HG03342 (cell line): ENCODE data around the gene PIAS4.

Experiments
- ATAC-seq: cut with Tn5 transposase; IDR thresholded peaks from one replicate; pipeline ENCODE4 v1.9.1; 2021; ENCODE audit warnings: mild to moderate bottlenecking, moderate library complexity; ENCODE audit not compliant: unreplicated experiment

PIAS4 gene

GRCh38 chr19:4042064-4042730 lies 34.7 kb downstream of the PIAS4 start:
- no peak for ATAC-seq

DNA sequence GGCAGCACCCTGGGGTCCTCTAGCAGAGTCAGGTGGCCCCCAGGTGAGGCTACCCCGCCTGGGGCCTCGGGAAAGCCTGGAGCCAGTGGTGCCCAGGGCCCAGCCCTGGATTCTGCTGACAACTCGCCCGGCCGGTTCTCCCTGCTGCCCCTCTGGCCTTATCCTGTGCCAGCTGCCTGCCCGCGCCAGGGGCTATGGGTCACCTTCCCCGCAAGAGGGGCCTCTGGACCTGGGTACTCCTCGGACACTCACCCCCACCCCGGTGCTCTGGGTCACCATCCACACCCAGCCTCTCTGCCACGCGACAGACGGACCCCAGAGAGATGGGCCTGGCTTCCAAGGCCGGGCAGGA lies 35.2 kb downstream of the PIAS4 start:
- ATAC-seq = no peak

GRCh38 chr19:4043401-4043800 lies 35.9 kb downstream of the PIAS4 start:
- ATAC-seq = no peak

DNA sequence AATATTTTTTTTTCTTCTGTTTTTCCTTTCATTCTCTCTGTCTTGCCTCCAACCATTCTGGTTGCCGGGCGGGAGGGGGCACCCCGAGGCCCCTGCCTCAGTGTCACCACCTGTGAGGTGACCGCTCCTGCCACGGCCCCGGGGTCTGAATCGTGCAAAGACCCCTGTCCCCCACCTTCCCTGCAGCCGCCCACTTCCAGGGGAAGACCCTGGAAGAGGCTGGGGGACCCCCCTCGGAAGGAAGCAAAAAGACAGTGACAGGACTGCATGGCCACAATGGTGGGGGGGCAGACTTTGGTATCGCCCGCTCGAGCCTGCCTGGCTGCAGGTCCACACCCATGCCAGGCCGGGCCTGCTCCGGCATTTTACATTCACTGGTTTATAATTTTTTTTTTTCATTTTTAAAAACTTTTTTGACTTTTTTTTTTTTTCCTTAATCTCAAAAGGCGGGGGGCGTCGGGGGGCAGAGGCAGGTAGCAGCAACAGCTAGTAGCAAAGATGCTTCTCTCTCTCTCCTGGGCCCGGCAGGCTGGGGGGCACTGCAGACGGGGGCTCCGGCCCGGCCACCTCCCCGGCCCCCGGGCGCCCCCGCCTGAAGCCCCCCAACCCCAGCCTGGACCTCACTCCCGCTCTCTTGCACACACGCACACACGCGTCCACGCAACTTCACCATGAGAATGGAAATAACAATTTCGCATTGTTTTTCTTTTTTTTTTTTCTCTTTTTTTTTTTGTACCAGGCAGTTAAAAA lies 36.6 kb downstream of the PIAS4 start:
- no peak for ATAC-seq

DNA sequence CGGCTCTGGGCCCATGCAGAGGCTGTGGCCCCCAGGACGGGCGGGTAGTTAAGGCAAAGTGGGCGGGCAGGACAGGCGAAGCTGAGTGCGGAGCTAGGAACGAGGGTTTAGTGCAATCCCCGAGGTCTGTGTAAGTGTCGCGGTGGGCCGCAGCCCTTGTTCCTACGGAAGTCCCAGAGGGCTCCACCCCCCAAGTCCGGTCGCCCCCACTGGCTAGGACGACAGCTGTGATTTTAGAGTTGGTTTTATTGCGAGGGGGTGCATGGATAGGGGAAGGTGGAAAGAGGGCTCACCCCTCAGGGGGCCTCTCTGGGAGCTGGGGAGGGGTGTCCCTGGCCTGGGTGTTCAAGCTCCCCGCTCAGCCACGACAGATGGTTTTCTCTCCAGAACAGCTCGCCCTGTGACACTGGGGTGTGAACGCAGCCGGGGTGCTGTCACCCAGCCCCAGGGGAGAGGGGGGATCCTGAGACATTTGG lies 37.5 kb downstream of the PIAS4 start:
- ATAC-seq = no peak

GRCh38 chr19:4045597-4046361 lies 38.2 kb downstream of the PIAS4 start:
- no peak for ATAC-seq

GRCh38 chr19:4046362-4046691 lies 38.8 kb downstream of the PIAS4 start:
- no peak for ATAC-seq

DNA sequence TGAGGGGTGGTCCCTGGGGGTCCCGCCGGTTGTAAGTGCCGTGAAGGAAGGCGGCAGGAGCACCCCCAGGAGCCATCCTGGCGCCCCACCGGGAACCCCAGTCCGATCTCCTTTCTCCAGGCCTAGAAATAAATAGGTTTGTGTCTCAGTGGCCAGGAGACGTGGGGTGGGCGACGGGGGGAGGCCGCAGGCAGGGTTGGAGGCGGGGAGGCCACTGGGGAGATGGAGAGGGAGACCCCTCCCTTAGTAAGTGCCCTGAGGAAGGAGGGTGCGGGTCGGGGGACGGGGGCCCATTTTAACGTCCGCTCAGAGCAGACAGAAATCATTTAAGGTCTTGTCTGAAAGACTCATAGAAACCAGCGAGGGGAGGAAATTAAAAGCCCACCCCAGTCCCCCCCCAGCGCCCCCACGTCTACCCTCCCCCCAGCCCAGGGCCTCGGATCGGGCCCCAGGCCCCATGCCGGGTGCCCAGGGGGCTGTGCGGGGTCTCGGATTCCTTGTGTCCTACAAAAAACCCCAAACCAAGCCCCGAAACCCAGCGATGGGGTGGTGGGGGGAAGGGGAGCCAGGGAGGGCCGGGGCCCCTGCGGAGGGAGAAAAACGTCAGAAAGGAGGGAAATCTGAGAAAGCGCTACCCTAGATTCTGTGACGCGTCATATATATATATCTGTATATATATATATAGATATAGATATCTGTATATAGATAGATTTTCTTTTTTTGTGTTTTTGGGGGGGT lies 39.6 kb downstream of the PIAS4 start:
- ATAC-seq = no peak

- ATAC-seq = no peak
Observed at GRCh38 chr19:4049432-4049831, 41.9 kb downstream of the PIAS4 start.

GRCh38 chr19:4051175-4052101 lies 43.9 kb downstream of the PIAS4 start:
- no peak for ATAC-seq

GRCh38 chr19:4052114-4052992 lies 44.8 kb downstream of the PIAS4 start:
- no peak for ATAC-seq

- ATAC-seq = no peak
Observed at GRCh38 chr19:4052993-4053422, 45.5 kb downstream of the PIAS4 start.

- no peak for ATAC-seq
Observed at GRCh38 chr19:4053423-4054324, 46.1 kb downstream of the PIAS4 start.

DNA sequence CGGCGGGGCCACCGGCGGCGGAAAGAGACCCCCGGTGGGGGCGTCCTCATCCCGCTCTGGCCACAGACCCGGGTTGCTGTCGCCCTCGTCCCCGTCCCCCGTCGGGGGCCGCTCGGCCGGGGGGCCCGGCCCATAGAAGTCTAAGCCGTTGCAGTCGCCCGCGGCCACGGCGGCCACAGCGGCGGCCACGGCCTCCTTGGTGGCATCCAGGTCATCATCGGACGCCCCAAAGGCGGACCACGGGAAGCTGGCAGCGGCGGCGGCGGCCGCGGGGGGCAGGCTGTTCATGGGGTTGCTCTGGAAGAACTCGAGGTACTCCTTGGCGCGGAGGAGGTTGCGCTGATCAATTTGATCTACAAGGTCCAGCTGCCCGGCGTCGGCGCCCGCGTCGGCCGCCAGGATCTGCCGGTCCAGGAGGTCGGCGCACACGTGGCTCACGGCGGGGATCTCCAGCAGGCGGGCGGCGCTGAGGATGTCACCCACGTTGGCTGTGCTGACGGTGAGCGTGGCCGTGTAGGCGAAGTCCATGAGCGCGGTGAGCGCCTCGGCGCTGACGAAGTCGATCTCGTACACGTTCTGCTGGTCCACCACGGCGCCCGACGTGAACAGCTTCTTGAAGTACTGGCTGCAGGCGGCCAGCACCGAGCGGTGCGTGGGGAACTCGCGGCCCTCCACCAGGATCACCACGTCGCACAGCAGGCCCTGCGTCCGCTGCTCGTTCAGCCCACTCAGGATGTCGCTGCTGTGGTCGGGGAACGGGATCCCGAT lies 47.1 kb downstream of the PIAS4 start:
- no peak for ATAC-seq

- ATAC-seq = no peak
Observed at GRCh38 chr19:4055209-4055552, 47.6 kb downstream of the PIAS4 start.

DNA sequence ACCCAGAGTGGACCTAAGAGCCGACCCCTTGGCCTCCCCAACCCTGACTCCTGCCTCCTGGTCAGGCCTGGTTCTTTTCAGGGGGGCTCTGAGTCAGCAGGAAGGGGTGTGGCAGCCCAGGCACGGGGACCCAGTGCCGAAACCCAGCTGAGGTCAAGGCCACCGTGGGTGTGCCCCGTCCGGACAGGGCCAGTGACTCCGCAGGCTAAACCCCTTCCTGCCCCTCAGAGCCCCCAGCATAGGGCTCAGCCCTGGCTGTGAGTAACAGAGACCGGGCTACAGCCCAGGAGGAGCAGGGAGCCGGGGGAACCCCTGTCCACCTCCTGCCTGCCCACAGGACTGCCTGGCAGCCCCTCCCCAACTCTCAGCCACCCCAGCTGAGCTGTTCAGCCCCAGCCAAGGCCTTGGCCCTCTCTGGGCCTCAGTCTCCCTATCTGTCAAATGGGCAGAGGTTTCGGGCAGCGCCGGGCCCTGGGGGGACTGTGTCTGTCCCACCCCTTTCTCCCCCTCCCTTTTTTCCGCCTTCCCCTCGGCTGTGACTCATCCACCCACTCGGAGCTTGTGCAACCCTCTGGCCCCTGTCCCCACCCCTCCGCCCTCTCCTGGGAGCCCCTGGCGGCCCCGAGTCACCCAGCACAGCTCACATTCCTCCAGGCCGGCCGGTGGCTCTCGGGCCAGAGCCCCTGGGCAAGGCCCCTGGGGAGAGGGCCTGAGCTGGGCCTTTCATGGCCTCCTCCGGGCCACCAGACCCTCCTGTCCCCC lies 50.6 kb downstream of the PIAS4 start:
- no peak for ATAC-seq
